Measurements from ENCODE around the gene GPR156. TPM values are rescaled to one million over a fixed set of nuclear protein-coding genes. Genes with fewer than 3 reads are reported as not detected.

Gene GPR156
- polyA plus RNA-seq, 1 donor from 2014 or later, result 0.22 TPM

DNA sequence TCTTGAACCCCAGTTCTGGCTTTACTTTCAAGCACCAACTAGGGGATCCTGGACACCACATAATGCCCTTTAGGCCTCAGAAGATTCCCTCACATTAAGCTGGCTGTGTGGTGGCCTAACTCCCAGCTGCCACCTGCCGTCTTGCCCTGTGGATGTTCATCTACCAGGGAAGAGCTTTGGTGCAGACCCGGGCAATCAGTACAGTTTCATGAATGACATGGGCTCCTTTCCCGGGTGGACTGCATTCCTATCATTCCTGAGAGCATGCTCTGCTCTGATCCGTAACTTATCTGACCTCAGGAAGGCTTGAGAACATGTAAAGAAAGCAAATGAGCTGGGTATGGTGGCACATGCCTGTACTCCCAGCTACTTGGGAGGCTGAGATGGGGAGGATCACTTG, 140.8 kb downstream of the GPR156 start:
- no peaks in the 10 kb centered on the region for H3K79me2 ChIP-seq (replicated peaks; ENCODE audit: insufficient read depth, low read length)
- H3K27me3 ChIP-seq (ENCODE audit: insufficient read depth, low read depth, low read length), result no peaks in the 10 kb centered on the region
- TF ChIP-seq TAF1 (IDR thresholded peaks at IDR 0.05; ENCODE audit: low read depth) (no peak), EZH2 (IDR thresholded peaks at IDR 0.05; ENCODE audit: borderline replicate concordance, insufficient read depth, low read length, poor library complexity, severe bottlenecking) (no peak), MXI1 (conservative IDR thresholded peaks at IDR 0.05; ENCODE audit: poor library complexity, severe bottlenecking) (no peak), CTCF (IDR thresholded peaks at IDR 0.05; ENCODE audit: poor library complexity, severe bottlenecking) (no peak), EP300 (conservative IDR thresholded peaks at IDR 0.05; ENCODE audit: poor library complexity, severe bottlenecking) (no peak), RAD21 (conservative IDR thresholded peaks at IDR 0.05) (no peak), SMC3 (conservative IDR thresholded peaks at IDR 0.05; ENCODE audit: poor library complexity) (no peak), POLR2AphosphoS5 (IDR thresholded peaks at IDR 0.05) (no peak)
- TF ChIP-seq, protein P1, sequence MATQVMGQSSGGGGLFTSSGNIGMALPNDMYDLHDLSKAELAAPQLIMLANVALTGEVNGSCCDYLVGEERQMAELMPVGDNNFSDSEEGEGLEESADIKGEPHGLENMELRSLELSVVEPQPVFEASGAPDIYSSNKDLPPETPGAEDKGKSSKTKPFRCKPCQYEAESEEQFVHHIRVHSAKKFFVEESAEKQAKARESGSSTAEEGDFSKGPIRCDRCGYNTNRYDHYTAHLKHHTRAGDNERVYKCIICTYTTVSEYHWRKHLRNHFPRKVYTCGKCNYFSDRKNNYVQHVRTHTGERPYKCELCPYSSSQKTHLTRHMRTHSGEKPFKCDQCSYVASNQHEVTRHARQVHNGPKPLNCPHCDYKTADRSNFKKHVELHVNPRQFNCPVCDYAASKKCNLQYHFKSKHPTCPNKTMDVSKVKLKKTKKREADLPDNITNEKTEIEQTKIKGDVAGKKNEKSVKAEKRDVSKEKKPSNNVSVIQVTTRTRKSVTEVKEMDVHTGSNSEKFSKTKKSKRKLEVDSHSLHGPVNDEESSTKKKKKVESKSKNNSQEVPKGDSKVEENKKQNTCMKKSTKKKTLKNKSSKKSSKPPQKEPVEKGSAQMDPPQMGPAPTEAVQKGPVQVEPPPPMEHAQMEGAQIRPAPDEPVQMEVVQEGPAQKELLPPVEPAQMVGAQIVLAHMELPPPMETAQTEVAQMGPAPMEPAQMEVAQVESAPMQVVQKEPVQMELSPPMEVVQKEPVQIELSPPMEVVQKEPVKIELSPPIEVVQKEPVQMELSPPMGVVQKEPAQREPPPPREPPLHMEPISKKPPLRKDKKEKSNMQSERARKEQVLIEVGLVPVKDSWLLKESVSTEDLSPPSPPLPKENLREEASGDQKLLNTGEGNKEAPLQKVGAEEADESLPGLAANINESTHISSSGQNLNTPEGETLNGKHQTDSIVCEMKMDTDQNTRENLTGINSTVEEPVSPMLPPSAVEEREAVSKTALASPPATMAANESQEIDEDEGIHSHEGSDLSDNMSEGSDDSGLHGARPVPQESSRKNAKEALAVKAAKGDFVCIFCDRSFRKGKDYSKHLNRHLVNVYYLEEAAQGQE (IDR thresholded peaks at IDR 0.05; ENCODE audit: borderline replicate concordance), result no peak
- no peaks in the 10 kb centered on the region for H3K9me2 ChIP-seq (ENCODE audit: insufficient read depth, low read length)
- no peak overlapping the region for H3K27ac ChIP-seq (ENCODE audit: low read length)
- H3K9ac ChIP-seq (ENCODE audit: low read length), result no peak overlapping the region
- H3K36me3 ChIP-seq (ENCODE audit: insufficient read depth, low read length), result no peaks in the 10 kb centered on the region
- no peaks in the 10 kb centered on the region for H4K20me1 ChIP-seq (ENCODE audit: insufficient read depth)
- no peak overlapping the region for H3K4me2 ChIP-seq (ENCODE audit: low read length)
- no peak overlapping the region for H3K4me3 ChIP-seq (ENCODE audit: low read length)
- no peaks in the 10 kb centered on the region for H3K9me3 ChIP-seq (ENCODE audit: low read length)
- H3F3A ChIP-seq (ENCODE audit: insufficient read depth, low read length, poor library complexity, severe bottlenecking), result no peaks in the 10 kb centered on the region
- H2AFZ ChIP-seq (ENCODE audit: low read depth, low read length), result no peak overlapping the region

GRCh38 chr3:120143676-120144075, 141.3 kb downstream of the GPR156 start:
- no peaks in the 10 kb centered on the region for H3F3A ChIP-seq (ENCODE audit: insufficient read depth, low read length, poor library complexity, severe bottlenecking)

More at GRCh38 chr3:120143676-120144075, 141.3 kb downstream of the GPR156 start:
- Histone ChIP-seq H3K9ac (ENCODE audit: low read length) (no peak overlapping the region), H3K9me3 (ENCODE audit: low read length) (no peaks in the 10 kb centered on the region), H3K27ac (ENCODE audit: low read length) (no peak overlapping the region), H4K20me1 (ENCODE audit: insufficient read depth) (no peaks in the 10 kb centered on the region), H3K4me3 (ENCODE audit: low read length) (no peak overlapping the region), H3K27me3 (ENCODE audit: insufficient read depth, low read depth, low read length) (no peaks in the 10 kb centered on the region), H2AFZ (ENCODE audit: low read depth, low read length) (no peak overlapping the region), H3K4me2 (ENCODE audit: low read length) (no peak overlapping the region), H3K79me2 (replicated peaks; ENCODE audit: insufficient read depth, low read length) (no peaks in the 10 kb centered on the region), H3K36me3 (ENCODE audit: insufficient read depth, low read length) (no peaks in the 10 kb centered on the region), H3K9me2 (ENCODE audit: insufficient read depth, low read length) (no peaks in the 10 kb centered on the region)
- TF ChIP-seq, protein P1 (IDR thresholded peaks at IDR 0.05; ENCODE audit: borderline replicate concordance), result no peak
- TF ChIP-seq SMC3 (conservative IDR thresholded peaks at IDR 0.05; ENCODE audit: poor library complexity) (no peak), EZH2 (IDR thresholded peaks at IDR 0.05; ENCODE audit: borderline replicate concordance, insufficient read depth, low read length, poor library complexity, severe bottlenecking) (no peak), EP300 (conservative IDR thresholded peaks at IDR 0.05; ENCODE audit: poor library complexity, severe bottlenecking) (no peak), CTCF (IDR thresholded peaks at IDR 0.05; ENCODE audit: poor library complexity, severe bottlenecking) (no peak), TAF1 (IDR thresholded peaks at IDR 0.05; ENCODE audit: low read depth) (no peak), MXI1 (conservative IDR thresholded peaks at IDR 0.05; ENCODE audit: poor library complexity, severe bottlenecking) (no peak), RAD21 (conservative IDR thresholded peaks at IDR 0.05) (no peak), POLR2AphosphoS5 (IDR thresholded peaks at IDR 0.05) (no peak)
